Loucy (cell line): Measurements from ENCODE around the gene FXYD6.
A peak's percentile ranks its signal among the peaks of the same experiment; 100 is the strongest.

ENCODE experiments used
- H2AFZ ChIP-seq: fragments of 200-600 bp; sonication (generic); 2 replicates; pipeline ENCODE4 v1.6.0; 2016; ENCODE audit warnings: antibody characterized with exemption, mild to moderate bottlenecking, low read length, moderate library complexity
- H3F3A ChIP-seq: fragments of 200-600 bp; 2 replicates; pipeline ENCODE4 v1.6.0; 2016; ENCODE audit warnings: antibody characterized with exemption, low read depth, mild to moderate bottlenecking
- H3K27me3 ChIP-seq: fragments of 200-600 bp; sonication (generic); 2 replicates; pipeline ENCODE4 v1.6.1; 2014; ENCODE audit warnings: low read length, mild to moderate bottlenecking; ENCODE audit not compliant: insufficient read depth, poor library complexity, severe bottlenecking
- H3K36me3 ChIP-seq: fragments of 200-600 bp; sonication (generic); 2 replicates; pipeline ENCODE4 v1.6.1; 2016; ENCODE audit warnings: low read length; ENCODE audit not compliant: insufficient read depth
- H3K4me1 ChIP-seq: fragments of 200-600 bp; sonication (generic); 2 replicates; pipeline ENCODE4 v1.5.1; 2014; ENCODE audit warnings: low read length, mild to moderate bottlenecking; ENCODE audit not compliant: insufficient read depth, poor library complexity, severe bottlenecking
- H3K4me2 ChIP-seq: fragments of 200-600 bp; sonication (generic); 2 replicates; pipeline ENCODE4 v1.6.0; 2014; ENCODE audit warnings: antibody characterized with exemption, low read length, low read depth, mild to moderate bottlenecking; ENCODE audit not compliant: poor library complexity, severe bottlenecking
- H3K4me3 ChIP-seq: fragments of 200-600 bp; sonication (generic); 2 replicates; pipeline ENCODE4 v1.5.1; 2014; ENCODE audit warnings: low read length, mild to moderate bottlenecking, mixed read lengths; ENCODE audit not compliant: poor library complexity, severe bottlenecking
- H3K79me2 ChIP-seq: fragments of 200-600 bp; sonication (generic); 2 replicates; pipeline ENCODE4 v1.6.1; 2014; ENCODE audit warnings: low read length; ENCODE audit not compliant: insufficient read depth
- H3K9ac ChIP-seq: fragments of 200-600 bp; sonication (generic); 2 replicates; pipeline ENCODE4 v1.6.0; 2014; ENCODE audit warnings: mild to moderate bottlenecking, low read depth, low read length, moderate library complexity; ENCODE audit not compliant: poor library complexity, severe bottlenecking
- H3K9me2 ChIP-seq: fragments of 200-600 bp; sonication (generic); replicated peaks from 2 replicates; pipeline ENCODE4 v1.6.1; 2016; ENCODE audit warnings: low read depth, low read length, mixed read lengths
- H3K9me3 ChIP-seq: fragments of 200-600 bp; sonication (generic); 2 replicates; pipeline ENCODE4 v1.6.1; 2014; ENCODE audit warnings: mild to moderate bottlenecking, antibody characterized with exemption, low read length, low read depth; ENCODE audit not compliant: insufficient read depth
- H4K20me1 ChIP-seq: fragments of 200-600 bp; sonication (generic); 2 replicates; pipeline ENCODE4 v1.6.0; 2014; ENCODE audit warnings: antibody characterized with exemption, low read length, mild to moderate bottlenecking; ENCODE audit not compliant: insufficient read depth, poor library complexity, severe bottlenecking
- CTCF ChIP-seq: fragments of 200-600 bp; sonication (generic); conservative IDR thresholded peaks from 2 replicates; pipeline ENCODE4 v1.5.1; 2014; ENCODE audit warnings: mild to moderate bottlenecking, antibody characterized with exemption, low read length
- EZH2phosphoT487 ChIP-seq: fragments of 200-600 bp; IDR thresholded peaks from 2 replicates; pipeline ENCODE4 v1.6.1; 2018; ENCODE audit warnings: antibody characterized with exemption, mild to moderate bottlenecking, moderate library complexity, borderline replicate concordance

FXYD6 gene

DNA sequence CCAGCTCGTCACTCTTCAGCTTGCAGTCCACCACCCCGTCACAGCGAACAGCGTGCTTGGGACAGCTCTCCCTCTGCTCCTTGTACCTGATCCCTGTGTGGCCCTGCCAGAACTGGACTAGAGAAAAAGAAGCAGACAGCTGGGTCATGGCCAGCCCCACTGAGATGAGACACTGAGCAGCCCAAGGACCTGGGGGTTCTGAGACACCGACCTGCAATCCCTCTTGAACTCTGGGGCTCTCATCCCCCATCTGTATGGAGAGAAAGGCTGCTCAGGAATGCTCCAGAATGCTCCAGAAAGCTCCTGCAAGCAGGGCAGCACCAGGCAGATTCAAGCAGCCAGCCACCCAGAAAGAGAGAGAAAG lies 37.9 kb upstream of the FXYD6 start:
- Histone ChIP-seq H3K4me1 (peaks cover 44% of the 10 kb centered on the region), H3K9me2 (no peaks in the 10 kb centered on the region), H3K9ac (peak overlapping the region; percentile 59), H2AFZ (no peak overlapping the region), H3F3A (no peaks in the 10 kb centered on the region), H3K4me3 (peak overlapping the region; percentile 25), H3K4me2 (peak overlapping the region; percentile 62), H3K27me3 (no peaks in the 10 kb centered on the region), H4K20me1 (no peaks in the 10 kb centered on the region), H3K9me3 (no peaks in the 10 kb centered on the region), H3K36me3 (no peaks in the 10 kb centered on the region), H3K79me2 (no peaks in the 10 kb centered on the region)
- TF ChIP-seq EZH2phosphoT487 (no peak), CTCF (no peak)

GRCh38 chr11:117913736-117914397 lies 37.4 kb upstream of the FXYD6 start:
- Histone ChIP-seq H2AFZ (no peak overlapping the region), H3K4me3 (no peak overlapping the region), H4K20me1 (no peaks in the 10 kb centered on the region), H3K36me3 (no peaks in the 10 kb centered on the region), H3K79me2 (no peaks in the 10 kb centered on the region), H3K27me3 (no peaks in the 10 kb centered on the region), H3K9me3 (no peaks in the 10 kb centered on the region), H3K4me2 (peak overlapping the region; percentile 62), H3K9me2 (no peaks in the 10 kb centered on the region), H3K4me1 (peaks cover 49% of the 10 kb centered on the region), H3K9ac (peak overlapping the region; percentile 59), H3F3A (no peaks in the 10 kb centered on the region)
- TF ChIP-seq EZH2phosphoT487 (no peak), CTCF (no peak)

GRCh38 chr11:117912497-117912896 lies 36.0 kb upstream of the FXYD6 start:
- H4K20me1 ChIP-seq = no peaks in the 10 kb centered on the region
- no peak overlapping the region for H3K4me2 ChIP-seq
- peaks cover 63% of the 10 kb centered on the region for H3K4me1 ChIP-seq
- H3K9me2 ChIP-seq = no peaks in the 10 kb centered on the region
- no peaks in the 10 kb centered on the region for H3K27me3 ChIP-seq
- H3K79me2 ChIP-seq = peaks cover 13% of the 10 kb centered on the region; the same call in 1 of the 2 replicates
- no peak overlapping the region for H2AFZ ChIP-seq
- H3F3A ChIP-seq = no peaks in the 10 kb centered on the region
- H3K4me3 ChIP-seq = no peak overlapping the region
- no peak overlapping the region for H3K9ac ChIP-seq
- H3K36me3 ChIP-seq = no peaks in the 10 kb centered on the region
- H3K9me3 ChIP-seq = no peaks in the 10 kb centered on the region
- TF ChIP-seq EZH2phosphoT487 = no peak
- TF ChIP-seq CTCF = no peak
